ENCODE results near the gene PLEKHO2. TPM values are rescaled to one million over a fixed set of nuclear protein-coding genes. Genes with fewer than 3 reads are reported as not detected.

Gene PLEKHO2
- total RNA-seq, 1 experiment from 2014 or later = 18.5 TPM

GRCh38 chr15:64825431-64826294 lies 16.1 kb upstream of the PLEKHO2 start, which contains the start of gene PIF1:
Gene PIF1 (minus strand): TSS chr15:64825647. CDS start chr15:64824335, 1,312 bp downstream.
- peak; percentile 100 for DNase-seq (ENCODE audit: low read depth)

GRCh38 chr15:64828985-64829384 lies 12.7 kb upstream of the PLEKHO2 start:
- DNase-seq (ENCODE audit: low read depth) = no peak

DNA sequence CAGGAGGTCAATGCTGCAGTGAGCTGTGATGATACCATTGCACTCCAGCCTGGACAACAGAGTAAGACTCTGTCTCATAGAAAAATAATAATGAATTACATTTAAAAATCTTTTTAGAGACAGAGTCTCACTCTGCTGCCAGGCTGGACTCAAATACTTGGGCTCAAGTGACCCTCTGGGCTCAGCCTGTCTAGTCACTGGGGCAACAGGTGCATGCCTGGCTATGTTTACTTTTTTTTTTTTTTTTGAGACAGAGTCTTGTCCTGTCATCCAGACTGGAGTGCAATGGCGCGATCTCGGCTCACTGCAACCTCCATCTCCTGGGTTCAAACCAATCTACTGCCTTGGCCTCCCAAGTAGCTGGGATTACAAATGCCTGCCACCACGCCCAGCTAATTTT lies 8.0 kb upstream of the PLEKHO2 start:
- DNase-seq (ENCODE audit: low read depth) = no peak

- DNase-seq (ENCODE audit: low read depth) = no peak
Measured at GRCh38 chr15:64836023-64836536, 5.6 kb upstream of the PLEKHO2 start.

- DNase-seq (ENCODE audit: low read depth) = no peak
Measured at GRCh38 chr15:64837502-64837901, 4.2 kb upstream of the PLEKHO2 start.

GRCh38 chr15:64841060-64841343 lies 713 bp upstream of the PLEKHO2 start:
- DNase-seq (ENCODE audit: low read depth) = no peak

DNA sequence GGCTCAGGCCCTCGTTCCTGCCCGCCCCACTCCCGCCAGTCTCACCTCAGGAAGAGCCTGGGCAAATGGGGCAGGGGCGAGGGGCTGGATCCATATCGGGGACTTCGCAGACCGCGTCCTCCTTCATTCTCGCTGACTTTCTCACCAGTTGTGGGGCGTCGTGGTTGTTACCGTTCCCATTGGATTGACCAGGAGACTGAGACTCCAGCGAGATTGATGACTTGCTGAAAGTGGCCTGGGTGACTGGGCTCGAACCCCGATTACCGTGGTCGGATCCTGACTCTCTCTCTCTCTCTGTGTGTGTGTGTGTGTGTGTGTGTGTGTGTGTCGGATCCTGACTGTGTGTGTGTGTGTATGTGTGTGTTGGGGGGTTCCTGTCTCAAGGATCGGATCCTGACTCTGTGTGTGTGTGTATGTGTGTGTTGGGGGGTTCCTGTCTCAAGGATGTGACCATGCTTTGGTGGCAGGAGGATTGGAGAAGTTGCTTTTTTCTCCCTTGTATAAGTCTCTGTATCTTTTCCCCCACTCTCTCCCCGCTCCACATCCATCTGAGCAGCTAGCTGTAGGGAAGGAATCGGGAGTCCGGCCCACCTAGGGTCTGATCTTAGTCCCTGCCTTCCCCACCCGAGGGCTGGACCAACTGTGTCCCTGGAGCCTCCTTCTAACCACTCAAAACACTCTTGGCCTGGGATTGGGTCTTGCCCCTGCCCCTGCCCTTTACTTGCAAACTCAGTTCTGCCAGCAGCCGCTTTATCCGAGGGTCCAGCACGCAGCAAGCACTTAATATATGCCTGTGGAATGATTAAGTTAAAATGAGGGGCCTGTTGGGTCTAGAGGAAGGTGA lies 603 bp downstream of the PLEKHO2 start:
- peak; percentile 47 for DNase-seq (ENCODE audit: low read depth)

DNA sequence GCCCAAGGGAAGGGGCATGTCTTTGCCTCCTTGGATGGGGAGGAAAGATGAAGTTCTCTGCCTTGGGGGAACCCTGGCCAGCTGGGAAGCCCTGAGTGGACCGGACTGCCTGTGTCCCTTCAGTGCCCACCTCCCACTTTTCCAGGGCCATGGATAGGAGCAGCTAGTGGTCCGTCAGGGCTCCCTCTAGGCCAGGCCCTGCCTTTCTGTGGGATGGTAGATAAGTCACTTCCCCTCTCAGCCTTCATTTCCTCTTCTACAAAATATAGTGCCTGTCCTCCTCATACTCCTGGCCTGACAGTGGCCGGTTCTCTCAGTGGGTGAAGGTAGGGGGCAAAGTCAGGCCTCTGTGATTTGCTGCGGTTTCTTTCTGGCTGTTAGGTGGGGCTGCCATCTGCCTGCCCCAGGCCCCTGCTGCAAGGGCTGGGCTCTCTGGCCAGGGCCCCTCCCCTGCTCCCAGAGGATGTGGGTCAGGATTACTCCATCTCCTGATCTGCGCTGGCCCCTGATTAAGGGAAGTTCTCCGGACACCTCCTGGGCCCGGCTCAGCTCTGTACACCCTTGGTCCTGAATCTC lies 1.4 kb downstream of the PLEKHO2 start:
- peak; percentile 85 for DNase-seq (ENCODE audit: low read depth)

- DNase-seq (ENCODE audit: low read depth) = no peak
Measured at GRCh38 chr15:64843991-64844390, 2.3 kb downstream of the PLEKHO2 start.

GRCh38 chr15:64844576-64845145 lies 2.9 kb downstream of the PLEKHO2 start:
- no peak for DNase-seq (ENCODE audit: low read depth)

DNA sequence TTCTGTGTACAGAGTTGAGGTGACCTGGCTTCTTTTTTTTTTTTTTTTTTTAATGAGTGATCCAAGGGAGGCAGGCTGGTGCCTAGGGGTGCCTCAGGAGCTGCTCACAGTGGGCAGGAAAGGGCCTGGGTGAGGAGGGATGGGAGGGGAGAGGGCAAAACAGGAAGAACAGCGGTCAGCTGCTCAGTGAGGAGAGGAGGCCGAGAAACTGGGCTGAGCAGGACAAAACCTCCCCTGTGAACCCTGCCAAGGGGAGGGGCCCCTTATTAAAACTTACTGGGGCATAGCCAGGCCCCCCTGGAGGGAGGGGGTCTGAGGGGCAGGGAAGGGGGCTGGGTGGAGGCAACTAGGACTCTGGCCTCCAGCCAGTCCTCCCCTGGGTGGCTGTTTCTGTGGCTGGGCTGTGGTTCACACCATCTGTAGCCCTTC lies 3.5 kb downstream of the PLEKHO2 start:
- DNase-seq (ENCODE audit: low read depth) = peak; percentile 51

GRCh38 chr15:64845831-64846595 lies 4.3 kb downstream of the PLEKHO2 start:
- no peak for DNase-seq (ENCODE audit: low read depth)

GRCh38 chr15:64847016-64847415 lies 5.3 kb downstream of the PLEKHO2 start:
- DNase-seq (ENCODE audit: low read depth) = no peak

GRCh38 chr15:64847448-64847847 lies 5.7 kb downstream of the PLEKHO2 start:
- DNase-seq (ENCODE audit: low read depth) = no peak

DNA sequence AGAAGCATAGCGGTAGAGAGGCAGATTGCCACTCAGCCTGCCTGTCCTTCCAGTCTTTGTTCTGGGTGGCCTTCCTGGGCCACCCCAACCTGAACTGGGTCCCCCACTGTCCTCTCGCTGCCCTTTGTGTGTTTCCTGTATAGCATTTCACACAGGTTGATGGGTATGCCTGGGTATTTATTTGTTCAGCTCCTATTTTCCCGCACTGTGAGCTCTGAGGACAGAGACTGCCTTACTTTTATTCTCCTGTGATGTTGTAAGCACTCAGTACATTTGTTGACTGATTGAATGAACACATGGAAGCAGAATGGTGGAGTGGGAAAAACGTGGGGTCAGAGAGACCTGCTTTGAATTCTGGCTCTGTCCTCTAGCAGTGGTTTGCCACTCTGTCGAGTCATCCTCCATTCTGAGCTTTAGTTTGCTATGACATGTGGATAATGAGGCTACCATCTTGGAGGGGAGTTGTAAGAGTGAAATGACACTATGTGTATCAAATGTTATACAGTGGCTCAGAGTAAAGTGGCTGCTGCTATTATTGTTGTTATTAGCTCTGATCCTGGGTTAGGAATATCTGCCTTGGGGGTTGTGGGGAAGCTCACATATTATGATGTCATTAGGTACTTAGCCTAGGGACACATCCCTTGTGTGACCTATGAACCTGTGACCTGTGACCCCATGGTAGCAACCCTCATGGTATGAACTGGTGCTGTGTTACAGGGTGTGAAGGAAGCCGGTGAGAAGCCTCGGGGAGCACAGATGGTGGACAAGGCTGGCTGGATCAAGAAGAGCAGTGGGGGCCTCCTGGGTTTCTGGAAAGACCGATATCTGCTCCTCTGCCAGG lies 6.4 kb downstream of the PLEKHO2 start:
- DNase-seq (ENCODE audit: low read depth) = no peak

DNA sequence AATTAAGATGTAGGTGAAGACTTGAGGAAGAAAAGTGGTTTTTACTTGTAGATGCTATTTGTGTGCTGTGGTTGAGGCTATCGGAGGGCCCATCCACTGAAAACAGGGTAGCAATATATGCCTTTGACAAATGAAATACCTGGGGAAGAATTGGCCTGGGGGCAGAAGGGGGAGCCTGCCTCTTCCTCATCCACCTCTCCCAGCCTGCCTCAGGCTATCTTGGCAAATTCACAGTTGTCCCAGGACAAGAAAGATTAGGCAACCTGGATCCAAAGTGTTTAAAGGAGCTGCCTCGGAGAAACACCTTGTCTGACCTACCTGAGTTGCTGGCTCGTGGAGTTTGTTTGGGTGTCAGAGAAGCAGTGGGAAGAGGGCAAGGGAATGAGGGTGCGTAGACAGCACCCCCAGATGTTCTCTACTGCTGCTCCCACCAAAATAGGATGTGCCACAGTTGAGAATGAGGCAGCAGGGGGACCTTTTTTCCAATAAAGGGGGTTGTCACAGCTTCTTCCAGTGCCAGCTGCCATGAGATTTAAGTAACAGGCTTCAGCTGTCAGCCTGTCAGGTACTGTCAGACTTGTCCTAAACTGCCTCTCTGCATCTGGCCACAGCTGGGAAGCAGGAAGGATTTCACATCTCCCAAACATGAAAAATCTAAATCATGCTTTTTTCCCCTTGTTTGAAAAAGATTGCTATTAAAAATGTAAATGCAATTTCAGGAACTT lies 9.2 kb downstream of the PLEKHO2 start:
- no peak for DNase-seq (ENCODE audit: low read depth)

- DNase-seq (ENCODE audit: low read depth) = peak; percentile 58
Measured at GRCh38 chr15:64851503-64851840, 9.8 kb downstream of the PLEKHO2 start.

- DNase-seq (ENCODE audit: low read depth) = peak; percentile 68
Measured at GRCh38 chr15:64854041-64854440, 12.3 kb downstream of the PLEKHO2 start.

DNA sequence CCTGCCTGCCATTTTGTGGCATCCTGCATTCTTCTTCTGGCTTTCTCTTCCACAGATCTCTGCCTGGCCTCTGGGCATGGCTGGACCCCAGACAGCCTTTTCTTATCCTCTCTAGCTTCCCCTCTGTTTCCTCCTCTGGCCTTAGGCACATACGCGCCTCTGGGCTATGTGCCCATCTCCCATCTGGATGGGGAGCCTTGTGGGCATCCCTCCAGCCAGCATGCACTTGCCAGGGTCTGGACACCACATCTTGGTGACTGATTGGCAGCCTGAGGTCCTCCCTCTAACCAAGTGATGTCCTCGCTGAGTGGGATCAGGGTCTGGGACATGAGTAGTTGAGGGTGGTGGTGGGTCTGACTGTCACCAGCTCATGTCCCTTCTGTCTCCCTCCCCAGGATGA lies 12.8 kb downstream of the PLEKHO2 start:
- peak; percentile 60 for DNase-seq (ENCODE audit: low read depth)
